HepG2 (cell line): ENCODE measurements around the gene HK2. TPM values are rescaled to one million over a fixed set of nuclear protein-coding genes. Genes with fewer than 3 reads are reported as not detected.

Source experiments
- ARID2 ChIP-seq: sonication (generic); formaldehyde crosslinking; IDR thresholded peaks from 2 replicates; pipeline ENCODE4 v1.8.1; 2022; ENCODE audit warnings: mild to moderate bottlenecking, missing genetic modification reagents, borderline replicate concordance
- HES4 ChIP-seq: sonication (generic); formaldehyde crosslinking; IDR thresholded peaks from 2 replicates; pipeline ENCODE4 v1.9.0; 2021; ENCODE audit warnings: mild to moderate bottlenecking, missing genetic modification reagents, borderline replicate concordance
- NFE2L1 ChIP-seq: sonication (generic); formaldehyde crosslinking; IDR thresholded peaks from 2 replicates; pipeline ENCODE4 v1.4.0; 2020; ENCODE audit warnings: missing genetic modification reagents, mild to moderate bottlenecking, borderline replicate concordance
- NFIC ChIP-seq: IDR thresholded peaks from 2 replicates; pipeline ENCODE4 v1.6.1; 2012; ENCODE audit warnings: mild to moderate bottlenecking, low read length, inconsistent platforms
- YY1 ChIP-seq: IDR thresholded peaks from 2 replicates; pipeline ENCODE4 v1.6.1; 2011; ENCODE audit warnings: low read length, low read depth, moderate library complexity, mild to moderate bottlenecking; ENCODE audit not compliant: insufficient read depth, insufficient replicate concordance
- ZBTB33 ChIP-seq: sonication (generic); formaldehyde crosslinking; IDR thresholded peaks from 2 replicates; pipeline ENCODE4 v1.4.0; 2020; ENCODE audit warnings: missing genetic modification reagents
- ZFP36 ChIP-seq: fragments of 150-350 bp; IDR thresholded peaks from 2 replicates; pipeline ENCODE4 v1.6.1; 2018; ENCODE audit warnings: borderline replicate concordance, low read length, low read depth; ENCODE audit not compliant: partially characterized antibody
- ZNF17 ChIP-seq: sonication (generic); formaldehyde crosslinking; IDR thresholded peaks from 2 replicates; pipeline ENCODE4 v1.5.0; 2020; ENCODE audit warnings: mild to moderate bottlenecking, missing genetic modification reagents
- ZNF337 ChIP-seq: sonication (generic); formaldehyde crosslinking; IDR thresholded peaks from 2 replicates; pipeline ENCODE4 v1.5.1; 2020; ENCODE audit warnings: missing genetic modification reagents, low read depth, mild to moderate bottlenecking, borderline replicate concordance
- ZNF501 ChIP-seq: sonication (generic); formaldehyde crosslinking; IDR thresholded peaks from 2 replicates; pipeline ENCODE4 v1.5.1; 2020; ENCODE audit warnings: mild to moderate bottlenecking, moderate library complexity, missing genetic modification reagents
- ZNF530 ChIP-seq: sonication (generic); formaldehyde crosslinking; IDR thresholded peaks from 2 replicates; pipeline ENCODE4 v1.5.0; 2020; ENCODE audit warnings: low read depth, mild to moderate bottlenecking, missing genetic modification reagents
- ZSCAN31 ChIP-seq: sonication (generic); formaldehyde crosslinking; IDR thresholded peaks from 2 replicates; pipeline ENCODE4 v1.5.0; 2020; ENCODE audit warnings: low read depth, mild to moderate bottlenecking, missing genetic modification reagents
- polyA plus RNA-seq, 8 experiments: library from polyadenylated mRNA; depleted of rRNA in 3 of 8; stranded (reverse) in 7 of 8; unstranded in 1 of 8; fragments of >200 nt; fragmentation: Illumina TruSeq in 4 of 8; extraction: Trizol in 4 of 8; gene quantifications; 2 replicates each; pipeline versions ENCODE4 v1.2.1 to v1.2.3, GENCODE V29; 2011 to 2016; ENCODE audit warnings: low read depth in 4 of 8, missing spikeins in 1 of 8, mixed read lengths in 1 of 8; ENCODE audit not compliant: insufficient read depth in 1 of 8
- total RNA-seq, 5 experiments: library from RNA; depleted of rRNA; stranded (reverse); fragments of >200 nt; fragmentation: Illumina TruSeq; extraction: Trizol; gene quantifications; 2 replicates each; pipeline ENCODE4 v1.2.3, GENCODE V29; 2016; ENCODE audit warnings: low read depth in 1 of 5
- TF ChIP-seq, protein P1 (sequence below): sonication (generic); formaldehyde crosslinking; IDR thresholded peaks from 2 replicates; pipeline ENCODE4 v1.4.0; 2020; ENCODE audit warnings: missing genetic modification reagents, mild to moderate bottlenecking, borderline replicate concordance
- TF ChIP-seq, protein P2 (sequence below), 2 experiments: sonication (generic) in 1 of 2; formaldehyde crosslinking in 1 of 2; IDR thresholded peaks; 2 replicates each; pipeline versions ENCODE4 v1.4.0 to v1.6.1; 2016 to 2020; ENCODE audit warnings: borderline replicate concordance in 1 of 2, low read depth in 1 of 2, mild to moderate bottlenecking in 1 of 2, missing genetic modification reagents in 1 of 2
- TF ChIP-seq, protein P3 (sequence below): sonication (generic); formaldehyde crosslinking; IDR thresholded peaks from 2 replicates; pipeline ENCODE4 v1.4.0; 2020; ENCODE audit warnings: missing genetic modification reagents

The HK2 gene
- total and polyA plus RNA-seq, 2 of the 13 experiments (the other 11 are each of a cell fraction or from before 2014, with no cell fraction given), result 13.2 to 101 TPM

GRCh38 chr2:74856004-74856578 is 22.2 kb downstream of the HK2 start (continued):
- TF ChIP-seq, protein P1, sequence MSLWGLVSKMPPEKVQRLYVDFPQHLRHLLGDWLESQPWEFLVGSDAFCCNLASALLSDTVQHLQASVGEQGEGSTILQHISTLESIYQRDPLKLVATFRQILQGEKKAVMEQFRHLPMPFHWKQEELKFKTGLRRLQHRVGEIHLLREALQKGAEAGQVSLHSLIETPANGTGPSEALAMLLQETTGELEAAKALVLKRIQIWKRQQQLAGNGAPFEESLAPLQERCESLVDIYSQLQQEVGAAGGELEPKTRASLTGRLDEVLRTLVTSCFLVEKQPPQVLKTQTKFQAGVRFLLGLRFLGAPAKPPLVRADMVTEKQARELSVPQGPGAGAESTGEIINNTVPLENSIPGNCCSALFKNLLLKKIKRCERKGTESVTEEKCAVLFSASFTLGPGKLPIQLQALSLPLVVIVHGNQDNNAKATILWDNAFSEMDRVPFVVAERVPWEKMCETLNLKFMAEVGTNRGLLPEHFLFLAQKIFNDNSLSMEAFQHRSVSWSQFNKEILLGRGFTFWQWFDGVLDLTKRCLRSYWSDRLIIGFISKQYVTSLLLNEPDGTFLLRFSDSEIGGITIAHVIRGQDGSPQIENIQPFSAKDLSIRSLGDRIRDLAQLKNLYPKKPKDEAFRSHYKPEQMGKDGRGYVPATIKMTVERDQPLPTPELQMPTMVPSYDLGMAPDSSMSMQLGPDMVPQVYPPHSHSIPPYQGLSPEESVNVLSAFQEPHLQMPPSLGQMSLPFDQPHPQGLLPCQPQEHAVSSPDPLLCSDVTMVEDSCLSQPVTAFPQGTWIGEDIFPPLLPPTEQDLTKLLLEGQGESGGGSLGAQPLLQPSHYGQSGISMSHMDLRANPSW (CRISPR knock-in tag), result no peak
- TF ChIP-seq ARID2 (peak; percentile 73; the same call in 1 of the 2 replicates), ZNF501 (CRISPR knock-in tag) (no peak), ZNF337 (CRISPR knock-in tag) (no peak), ZNF530 (CRISPR knock-in tag) (no peak), ZBTB33 (CRISPR knock-in tag) (peak; percentile 70; the same call in 1 of the 2 replicates), ZNF17 (CRISPR knock-in tag) (no peak), YY1 (no peak), ZFP36 (no peak), HES4 (CRISPR knock-in tag) (no peak; the same call in 1 of the 2 replicates), NFE2L1 (no peak), NFIC (peak; percentile 72), ZSCAN31 (CRISPR knock-in tag) (0 out of 2 replicates have a peak, but pooled peaks have one; percentile 83)
- TF ChIP-seq, protein P2, sequence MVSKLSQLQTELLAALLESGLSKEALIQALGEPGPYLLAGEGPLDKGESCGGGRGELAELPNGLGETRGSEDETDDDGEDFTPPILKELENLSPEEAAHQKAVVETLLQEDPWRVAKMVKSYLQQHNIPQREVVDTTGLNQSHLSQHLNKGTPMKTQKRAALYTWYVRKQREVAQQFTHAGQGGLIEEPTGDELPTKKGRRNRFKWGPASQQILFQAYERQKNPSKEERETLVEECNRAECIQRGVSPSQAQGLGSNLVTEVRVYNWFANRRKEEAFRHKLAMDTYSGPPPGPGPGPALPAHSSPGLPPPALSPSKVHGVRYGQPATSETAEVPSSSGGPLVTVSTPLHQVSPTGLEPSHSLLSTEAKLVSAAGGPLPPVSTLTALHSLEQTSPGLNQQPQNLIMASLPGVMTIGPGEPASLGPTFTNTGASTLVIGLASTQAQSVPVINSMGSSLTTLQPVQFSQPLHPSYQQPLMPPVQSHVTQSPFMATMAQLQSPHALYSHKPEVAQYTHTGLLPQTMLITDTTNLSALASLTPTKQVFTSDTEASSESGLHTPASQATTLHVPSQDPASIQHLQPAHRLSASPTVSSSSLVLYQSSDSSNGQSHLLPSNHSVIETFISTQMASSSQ (IDR thresholded peaks at IDR 0.05; ENCODE audit: low read depth), result peak; percentile 72; the same call in 1 of the 2 replicates
- TF ChIP-seq, protein P2 (CRISPR knock-in tag; IDR thresholded peaks at IDR 0.05; ENCODE audit: borderline replicate concordance), result peak; percentile 59; the same call in 1 of the 2 replicates
- TF ChIP-seq, protein P3, sequence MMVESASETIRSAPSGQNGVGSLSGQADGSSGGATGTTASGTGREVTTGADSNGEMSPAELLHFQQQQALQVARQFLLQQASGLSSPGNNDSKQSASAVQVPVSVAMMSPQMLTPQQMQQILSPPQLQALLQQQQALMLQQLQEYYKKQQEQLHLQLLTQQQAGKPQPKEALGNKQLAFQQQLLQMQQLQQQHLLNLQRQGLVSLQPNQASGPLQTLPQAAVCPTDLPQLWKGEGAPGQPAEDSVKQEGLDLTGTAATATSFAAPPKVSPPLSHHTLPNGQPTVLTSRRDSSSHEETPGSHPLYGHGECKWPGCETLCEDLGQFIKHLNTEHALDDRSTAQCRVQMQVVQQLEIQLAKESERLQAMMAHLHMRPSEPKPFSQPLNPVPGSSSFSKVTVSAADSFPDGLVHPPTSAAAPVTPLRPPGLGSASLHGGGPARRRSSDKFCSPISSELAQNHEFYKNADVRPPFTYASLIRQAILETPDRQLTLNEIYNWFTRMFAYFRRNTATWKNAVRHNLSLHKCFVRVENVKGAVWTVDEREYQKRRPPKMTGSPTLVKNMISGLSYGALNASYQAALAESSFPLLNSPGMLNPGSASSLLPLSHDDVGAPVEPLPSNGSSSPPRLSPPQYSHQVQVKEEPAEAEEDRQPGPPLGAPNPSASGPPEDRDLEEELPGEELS (CRISPR knock-in tag), result peak; percentile 91
